ENCODE results near the gene CLEC16A.
"Not testable (repeated sequence)": the region's sequence is repeated elsewhere in the genome, so short reads cannot be mapped to it uniquely, and the experiment has no call there.

GRCh38 chr16:11220507-11220906, 276.1 kb downstream of the CLEC16A start:
- TF ChIP-seq CTCF (IDR thresholded peaks at IDR 0.05); EP300 (IDR thresholded peaks at IDR 0.05; ENCODE audit: low read depth); POLR2A (IDR thresholded peaks at IDR 0.05): not testable (repeated sequence)

All from transverse colon (tissue), 3 donors.